Activated CD8-positive, alpha-beta memory T cell treated with anti-CD3 and anti-CD28 coated beads, Interleukin-2, amount 50 U/mL, for 4 hours (primary cell): ENCODE results near the gene CHRND.
A peak's percentile ranks its signal among the peaks of the same experiment; 100 is the strongest.

Experiments
- DNase-seq: peaks from one replicate; pipeline ENCODE4 v3.0.0-alpha.2; 2020

The CHRND gene

GRCh38 chr2:232525791-232526371, at the start of gene CHRND:
Gene CHRND (plus strand): TSS chr2:232526160. CDS start chr2:232526216, 56 bp downstream.
- DNase-seq = no peak

- no peak for DNase-seq
These were observed 49.2 kb upstream of the CHRND start for GRCh38 chr2:232476791-232477190.

- peak; percentile 9 for DNase-seq
These were observed 48.0 kb upstream of the CHRND start for GRCh38 chr2:232477751-232478510.

- DNase-seq = peak; percentile 14
These were observed 47.2 kb upstream of the CHRND start for GRCh38 chr2:232478571-232479340.

- DNase-seq = peak; percentile 6
These were observed 46.4 kb upstream of the CHRND start for GRCh38 chr2:232479341-232480200.

- DNase-seq = peak; percentile 6
These were observed 45.5 kb upstream of the CHRND start for GRCh38 chr2:232480201-232481190.

- DNase-seq = peak; percentile 5
These were observed 44.4 kb upstream of the CHRND start for GRCh38 chr2:232481322-232482140.

- DNase-seq = peak; percentile 9
These were observed 43.4 kb upstream of the CHRND start for GRCh38 chr2:232482301-232483238.

- peak; percentile 5 for DNase-seq
These were observed 42.5 kb upstream of the CHRND start for GRCh38 chr2:232483311-232483922.

- peak; percentile 8 for DNase-seq
These were observed 41.9 kb upstream of the CHRND start for GRCh38 chr2:232483923-232484627.

GRCh38 chr2:232484628-232485347, 41.2 kb upstream of the CHRND start:
- DNase-seq = peak; percentile 9

GRCh38 chr2:232485348-232485756, 40.6 kb upstream of the CHRND start:
- DNase-seq = no peak

- DNase-seq = peak; percentile 9
These were observed 40.0 kb upstream of the CHRND start for GRCh38 chr2:232485757-232486557.

GRCh38 chr2:232486558-232487384, 39.2 kb upstream of the CHRND start:
- DNase-seq = peak; percentile 13

GRCh38 chr2:232487385-232488096, 38.4 kb upstream of the CHRND start, which contains the start of gene ECEL1:
Gene ECEL1 (minus strand): TSS chr2:232487834. CDS start chr2:232486653, 1,181 bp downstream.
- no peak for DNase-seq
